ENCODE measurements around the gene TBL2.
"Not testable (repeated sequence)": the region's sequence is repeated elsewhere in the genome, so short reads cannot be mapped to it uniquely, and the experiment has no call there.

The TBL2 gene

GRCh38 chr7:73578342-73579128, at the start of gene TBL2:
TSS of gene TBL2 (minus strand) at chr7:73578579. CDS start at chr7:73578549, 30 bp downstream.
- peak; percentile 99 for DNase-seq

- DNase-seq = no peak
Observed at GRCh38 chr7:73626814-73627213, 48.4 kb upstream of the TBL2 start.

GRCh38 chr7:73625276-73625675, 46.9 kb upstream of the TBL2 start:
- no peak for DNase-seq

GRCh38 chr7:73624669-73625001, 46.3 kb upstream of the TBL2 start:
- DNase-seq = no peak

GRCh38 chr7:73623798-73624668, 45.7 kb upstream of the TBL2 start, which contains the start of gene MLXIPL:
TSS of gene MLXIPL (minus strand) at chr7:73624522. CDS start at chr7:73624492, 30 bp downstream.
- peak; percentile 94 for DNase-seq

GRCh38 chr7:73622909-73623797, 44.8 kb upstream of the TBL2 start:
- DNase-seq = peak; percentile 37

- no peak for DNase-seq
Observed at GRCh38 chr7:73622527-73622908, 44.1 kb upstream of the TBL2 start.

GRCh38 chr7:73621168-73622063, 43.0 kb upstream of the TBL2 start:
- DNase-seq = no peak

GRCh38 chr7:73619394-73619793, 41.0 kb upstream of the TBL2 start:
- not testable (repeated sequence) for DNase-seq

GRCh38 chr7:73618538-73618937, 40.2 kb upstream of the TBL2 start:
- no peak for DNase-seq

GRCh38 chr7:73617520-73617919, 39.1 kb upstream of the TBL2 start:
- DNase-seq = not testable (repeated sequence)

- no peak for DNase-seq
Observed at GRCh38 chr7:73615886-73616285, 37.5 kb upstream of the TBL2 start.

GRCh38 chr7:73614937-73615336, 36.6 kb upstream of the TBL2 start:
- DNase-seq = not testable (repeated sequence)

GRCh38 chr7:73613954-73614735, 35.8 kb upstream of the TBL2 start:
- no peak for DNase-seq

- DNase-seq = peak; percentile 61
Observed at GRCh38 chr7:73612598-73613269, 34.4 kb upstream of the TBL2 start.

GRCh38 chr7:73611017-73611555, 32.7 kb upstream of the TBL2 start:
- no peak for DNase-seq

- DNase-seq = no peak
Observed at GRCh38 chr7:73610105-73610504, 31.7 kb upstream of the TBL2 start.

- DNase-seq = not testable (repeated sequence)
Observed at GRCh38 chr7:73607692-73607983, 29.3 kb upstream of the TBL2 start.

- DNase-seq = no peak
Observed at GRCh38 chr7:73606801-73607691, 28.7 kb upstream of the TBL2 start.

All from NCI-H146 (cell line).